Activated CD4-positive, CD25-positive, alpha-beta regulatory T cell treated with anti-CD3 and anti-CD28 coated beads, Interleukin-2, amount 50 U/mL, for 24 hours (primary cell): ENCODE results near the gene RPTOR.
A peak's percentile ranks its signal among the peaks of the same experiment; 100 is the strongest.

Experiments used
- ATAC-seq, 2 donors: fragments of 150-1000 bp; cut with Tn5 transposase; one replicate each; pipeline ENCODE4 v1.10.0; 2021; ENCODE audit warnings: mild to moderate bottlenecking in 1 of 2, moderate library complexity in 1 of 2

RPTOR gene

DNA sequence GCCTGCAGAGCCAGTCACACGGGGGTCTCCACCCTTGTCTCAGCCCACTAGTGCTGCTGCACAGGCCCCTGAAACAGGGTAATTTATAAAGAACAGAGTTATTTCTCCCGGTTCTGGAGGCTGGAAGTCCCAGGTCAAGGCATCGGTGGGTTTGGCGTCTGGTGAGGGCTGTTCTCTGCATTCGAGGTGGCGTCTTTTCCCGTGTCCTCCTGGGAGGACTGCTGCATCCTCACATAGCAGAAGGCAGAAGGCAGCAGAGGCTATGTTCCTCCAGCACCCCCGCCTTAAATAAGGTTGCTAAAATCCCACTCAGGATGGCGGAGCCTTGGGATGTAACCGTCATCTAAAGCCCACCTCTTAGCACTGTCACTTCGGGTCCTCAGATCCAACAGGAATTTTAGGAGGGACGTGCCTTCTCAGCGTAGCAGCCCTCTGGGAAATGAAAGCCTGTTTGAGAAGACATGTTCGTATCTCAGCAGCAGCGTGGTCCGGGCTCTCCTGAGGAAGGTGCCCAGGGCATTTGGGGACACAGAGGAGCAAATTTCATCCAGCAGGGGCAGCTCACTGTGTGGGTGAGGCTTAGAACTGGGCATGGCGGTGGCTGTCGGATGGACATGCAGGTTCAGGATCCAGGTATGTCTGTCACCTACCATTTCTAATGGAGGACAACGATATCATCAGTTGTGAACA, 225.4 kb downstream of the RPTOR start:
- ATAC-seq: no peak

DNA sequence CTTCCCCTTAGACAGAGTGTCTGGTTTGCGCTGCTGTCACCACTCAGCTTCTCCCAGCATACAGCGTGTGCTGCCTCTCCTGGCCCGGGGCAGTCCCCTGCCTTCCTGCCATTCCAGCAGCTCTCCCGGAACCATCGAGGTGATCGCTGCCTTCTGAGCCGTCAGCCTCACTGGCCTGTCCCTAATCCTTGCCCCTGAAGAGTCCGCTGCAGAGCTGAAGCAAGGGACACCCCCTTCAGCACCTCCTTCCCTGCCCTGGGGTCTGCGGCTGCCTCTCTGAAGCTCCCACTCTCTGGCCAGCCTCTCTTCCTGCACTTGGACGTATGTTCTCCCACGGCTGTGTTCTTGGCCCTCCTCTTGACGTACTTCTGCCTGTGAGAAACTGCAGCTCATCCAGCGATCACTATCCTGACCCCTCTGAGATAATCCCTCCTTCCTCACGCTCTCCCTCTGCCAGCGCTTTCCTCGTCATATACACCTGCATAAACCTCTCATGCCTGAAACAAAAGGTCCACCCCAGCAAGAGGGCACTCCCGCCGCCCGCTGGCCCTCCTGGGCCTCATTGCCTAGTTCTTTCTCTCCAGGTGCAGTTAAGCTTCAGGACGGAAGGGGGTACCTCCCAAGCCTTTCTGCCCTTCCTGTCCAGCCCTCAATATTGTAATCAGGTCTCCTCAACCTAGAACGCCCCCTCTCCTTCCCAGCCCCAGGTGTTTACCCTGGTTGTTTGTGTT, 226.4 kb downstream of the RPTOR start:
- ATAC-seq: no peak

DNA sequence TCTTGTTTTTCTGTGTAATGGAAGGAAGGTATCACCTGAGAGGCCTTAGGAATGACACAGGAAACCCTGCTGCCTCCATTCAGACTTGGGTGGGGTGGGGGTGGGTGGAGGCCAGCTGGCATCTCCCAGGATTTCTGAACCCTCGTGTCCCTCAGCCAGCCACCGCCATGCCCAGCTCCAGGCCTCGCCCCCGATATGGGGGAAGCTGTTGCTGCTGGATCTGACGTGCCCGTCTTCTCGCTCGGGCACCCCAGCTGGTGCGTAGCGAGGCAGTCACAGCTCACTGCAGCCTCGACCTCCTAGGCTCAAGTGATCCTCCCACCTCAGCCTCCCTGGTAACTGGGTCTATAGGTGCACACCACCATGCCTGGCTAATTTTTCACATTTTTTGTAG, 227.0 kb downstream of the RPTOR start:
- ATAC-seq: no peak

DNA sequence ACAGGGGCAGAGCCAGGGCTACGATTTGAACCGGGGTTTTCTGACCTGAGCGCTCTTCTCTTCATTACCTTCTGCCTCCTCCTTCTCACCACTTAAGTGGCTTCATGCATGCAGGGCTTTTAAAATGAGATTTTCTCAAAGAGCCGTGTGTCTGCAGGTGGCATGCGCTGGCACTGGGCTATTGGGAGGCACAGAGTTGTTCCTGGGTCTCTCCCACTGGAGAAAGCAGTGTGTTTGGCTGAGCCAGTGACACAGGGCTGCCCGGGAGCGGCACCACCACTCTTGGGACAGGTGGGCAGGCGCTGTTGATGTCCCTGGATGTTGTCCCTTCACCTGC, 228.2 kb downstream of the RPTOR start:
- ATAC-seq: no peak

DNA sequence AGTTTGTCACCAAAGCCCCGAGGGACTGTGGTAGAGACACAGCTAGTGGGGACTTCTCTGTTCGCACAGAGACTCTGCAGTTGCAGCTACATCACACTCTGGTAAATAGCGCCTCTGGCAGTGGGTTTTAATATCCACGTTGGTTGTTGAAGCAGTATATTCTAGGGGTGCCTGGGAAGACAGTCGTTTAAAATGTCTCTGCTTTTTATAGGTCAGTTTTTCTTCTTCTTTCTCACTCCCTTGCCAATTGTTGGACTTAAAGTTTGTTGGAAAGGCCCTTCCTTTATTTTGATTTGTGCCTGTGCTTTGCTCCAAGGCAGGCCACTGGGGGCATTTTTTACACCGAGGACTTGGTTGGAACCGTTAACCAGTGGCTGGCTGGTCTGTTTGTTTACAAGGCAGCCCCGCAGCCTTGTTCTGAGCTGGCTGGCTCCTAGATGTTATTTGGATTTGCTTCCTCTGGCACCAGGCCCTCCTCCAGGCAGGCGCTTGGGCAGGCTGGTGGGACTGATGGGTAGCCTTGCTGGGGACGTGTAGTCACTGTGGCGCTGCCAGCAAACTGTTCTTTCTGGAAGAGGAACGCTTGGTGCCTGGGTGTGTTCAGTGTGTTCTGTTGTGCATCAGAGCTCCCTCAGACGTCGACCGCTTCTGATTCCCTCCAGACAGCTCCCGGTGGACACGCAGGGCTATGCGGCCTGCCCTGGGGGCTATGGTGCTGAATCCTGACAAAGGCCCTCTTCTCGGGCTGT, 228.8 kb downstream of the RPTOR start:
- ATAC-seq: no peak

DNA sequence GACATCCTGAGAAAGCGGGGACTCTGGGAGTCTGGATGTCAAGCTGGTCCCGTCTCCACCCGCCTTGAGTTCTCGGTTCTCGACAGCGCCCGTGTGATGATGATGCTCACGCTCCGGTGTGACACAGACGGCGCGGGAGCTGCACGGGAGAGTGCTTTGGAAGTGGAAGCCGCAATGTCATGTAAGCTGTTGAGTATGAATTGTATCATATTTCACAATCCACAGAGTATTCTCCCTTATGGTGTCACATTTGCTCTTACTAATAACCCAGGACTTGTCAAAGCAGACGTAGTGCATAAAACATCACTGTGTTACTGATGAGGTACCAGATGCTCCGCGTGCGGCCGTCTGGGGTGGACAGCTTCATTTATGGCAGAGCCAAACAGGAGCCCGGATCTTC, 229.5 kb downstream of the RPTOR start:
- no peak for ATAC-seq

DNA sequence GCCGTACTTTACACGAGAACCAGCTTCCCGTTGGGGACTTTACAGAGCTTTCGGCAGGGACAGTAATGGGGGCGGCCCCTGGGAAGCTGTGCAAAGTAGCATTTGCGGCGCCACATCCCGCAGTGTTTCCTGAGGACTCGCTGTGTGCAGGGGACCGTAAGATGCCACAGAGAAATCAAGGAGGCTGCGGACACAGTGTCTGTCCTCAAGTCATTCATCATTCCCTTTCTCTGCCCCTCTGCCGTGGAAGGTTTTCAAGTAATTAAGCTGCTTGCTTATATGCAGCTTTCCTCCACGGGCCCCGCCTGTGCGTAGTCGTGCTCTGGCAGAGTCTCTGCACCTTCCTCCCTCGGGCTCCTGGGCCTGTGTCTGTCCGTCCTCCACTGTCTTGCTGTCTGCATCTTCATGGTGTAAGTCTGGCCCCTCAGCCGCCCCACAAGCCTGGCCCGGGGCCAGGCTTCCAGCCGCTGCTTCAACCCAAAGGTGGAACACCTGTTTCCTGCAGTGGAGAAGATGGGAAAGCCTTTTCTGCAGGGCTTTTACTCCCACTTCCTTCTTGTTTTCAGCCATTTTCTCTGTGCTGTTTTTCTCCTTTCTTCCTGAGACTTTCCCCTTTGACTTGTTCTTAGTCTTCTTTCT, 230.1 kb downstream of the RPTOR start:
- ATAC-seq: peak in 1 of 2 donors; percentile 38

DNA sequence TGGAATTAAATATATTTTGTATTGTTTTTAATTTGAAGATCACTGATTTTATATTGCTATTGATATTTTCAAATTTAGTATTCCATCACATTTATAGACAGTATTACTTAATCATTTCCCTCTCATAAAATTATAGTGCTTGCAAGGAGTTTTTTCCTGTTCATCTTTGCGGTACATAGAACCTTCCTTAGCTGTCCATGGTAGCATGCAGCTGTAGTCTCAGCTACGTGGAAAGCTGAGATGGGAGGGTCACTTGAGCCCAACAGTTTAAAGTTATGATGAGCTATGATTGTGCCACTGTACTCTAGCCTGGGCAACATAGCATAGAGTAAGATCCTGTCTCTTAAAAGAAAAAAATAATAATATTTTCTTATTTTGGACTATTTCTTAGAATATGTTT, 231.2 kb downstream of the RPTOR start:
- no peak for ATAC-seq

DNA sequence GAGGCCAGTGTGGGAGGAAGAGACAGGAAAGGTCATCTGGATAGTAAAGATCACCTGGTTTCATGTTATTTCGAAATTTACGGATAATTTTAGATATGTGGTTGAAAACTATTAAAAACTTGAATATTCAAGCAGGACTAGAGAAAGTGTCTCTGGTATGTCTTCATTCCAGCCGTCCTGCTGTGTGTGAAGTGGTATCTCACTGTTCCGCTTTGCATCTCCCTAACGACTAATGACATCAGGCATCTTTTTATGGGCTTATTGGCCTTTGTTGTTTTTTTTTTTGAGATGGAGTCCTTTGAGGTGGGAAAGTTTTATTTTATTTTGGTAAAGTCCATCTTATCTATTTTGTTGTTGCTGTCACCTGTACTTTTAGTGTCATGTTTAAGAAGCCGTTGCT, 232.6 kb downstream of the RPTOR start:
- ATAC-seq: no peak

DNA sequence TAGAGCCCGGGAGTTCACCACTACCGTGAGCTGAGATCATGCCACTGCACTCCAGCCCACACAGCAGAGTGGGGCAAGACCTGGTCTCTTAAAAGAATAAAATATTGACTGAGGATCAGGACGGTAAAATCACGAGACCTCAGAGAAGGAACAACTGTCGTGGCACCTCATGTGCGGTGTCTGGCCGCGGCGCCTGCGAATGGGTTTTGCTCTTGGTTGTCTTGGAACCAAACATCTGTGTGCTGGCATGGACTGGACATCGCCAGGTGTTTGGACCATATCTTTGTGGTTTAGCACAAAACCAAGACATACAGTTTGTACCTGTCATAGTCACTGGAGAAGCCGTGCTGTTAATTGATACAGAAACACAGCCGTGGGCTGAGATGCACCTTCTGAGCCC, 234.1 kb downstream of the RPTOR start:
- ATAC-seq: no peak

DNA sequence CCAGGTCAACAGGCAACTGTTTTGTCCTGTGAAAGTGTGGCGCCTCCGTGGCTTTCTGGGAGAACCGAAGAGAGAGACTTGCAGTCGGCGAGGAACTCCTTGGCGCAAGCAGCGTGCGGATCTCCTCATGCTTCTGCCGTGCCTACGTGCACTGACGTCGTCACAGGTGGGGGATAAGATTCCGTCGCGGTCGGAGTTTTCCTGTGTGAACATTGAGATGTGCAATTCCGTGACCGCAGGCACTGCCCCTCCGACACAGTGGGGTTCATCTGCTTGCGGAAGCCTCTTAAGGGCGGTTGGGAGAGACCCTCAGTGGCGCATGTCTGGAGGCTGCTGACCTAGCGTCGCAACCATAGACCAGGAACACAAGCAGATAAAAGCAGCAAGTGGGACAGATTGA, 234.7 kb downstream of the RPTOR start:
- ATAC-seq: no peak

DNA sequence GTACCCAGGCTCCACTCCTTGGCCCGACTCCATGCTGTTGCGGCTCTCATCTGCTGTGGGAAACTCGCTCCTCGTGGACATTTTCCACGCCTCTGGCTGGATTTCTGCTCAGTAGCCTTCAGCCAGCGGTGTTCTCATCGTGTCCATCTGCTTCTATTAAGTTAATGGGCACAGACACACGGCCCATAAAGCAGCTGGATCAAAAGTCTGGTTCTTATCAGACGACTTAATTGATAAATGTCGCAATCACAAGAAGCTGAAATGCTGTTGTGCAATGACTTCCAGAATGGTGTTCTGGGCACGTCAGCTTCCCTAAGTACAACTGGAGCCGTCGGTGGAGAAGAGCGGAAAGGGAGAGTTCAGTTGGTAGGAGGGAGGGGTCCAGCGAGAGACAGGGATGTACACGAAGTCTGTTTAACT, 235.3 kb downstream of the RPTOR start:
- ATAC-seq: no peak

DNA sequence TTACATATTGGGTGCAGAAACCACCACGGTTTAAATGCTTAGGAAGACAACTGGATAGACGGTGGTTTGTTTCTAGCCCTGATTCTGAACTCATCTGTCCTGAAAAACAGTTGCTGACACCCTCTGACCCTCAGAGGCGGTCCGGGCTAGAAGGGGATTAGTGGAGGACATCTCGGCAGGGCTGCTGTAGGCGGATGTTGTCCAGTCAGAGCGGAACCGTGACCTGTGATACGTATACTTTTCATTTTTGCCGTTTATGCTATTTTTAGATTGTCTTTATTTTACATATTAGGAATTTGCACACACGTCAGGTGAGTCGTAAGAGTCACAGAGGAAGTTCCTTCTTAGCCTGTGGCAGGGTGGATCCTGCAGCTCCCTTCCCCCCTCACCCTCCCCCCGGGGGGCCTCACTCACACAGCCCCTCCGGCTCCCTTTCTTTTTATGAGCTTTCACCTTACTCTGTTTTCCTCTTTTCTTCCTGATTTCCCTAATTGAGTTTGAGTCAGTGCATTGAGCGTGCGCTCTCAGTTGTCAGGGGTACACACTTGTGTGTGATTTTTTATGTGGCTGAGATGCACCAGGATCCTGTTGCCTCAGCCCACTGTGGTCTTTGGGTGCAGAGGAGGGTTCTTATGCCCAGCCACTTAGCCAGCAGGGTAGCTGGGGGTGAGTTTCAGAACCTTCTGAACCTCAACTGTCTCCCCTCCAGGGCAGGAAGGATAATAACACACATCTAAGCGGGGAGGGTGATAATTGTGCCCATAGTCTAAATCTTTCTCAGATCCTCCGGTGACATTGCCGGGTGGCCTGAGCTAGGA, 236.0 kb downstream of the RPTOR start:
- ATAC-seq: peak; percentile 84 to 86

DNA sequence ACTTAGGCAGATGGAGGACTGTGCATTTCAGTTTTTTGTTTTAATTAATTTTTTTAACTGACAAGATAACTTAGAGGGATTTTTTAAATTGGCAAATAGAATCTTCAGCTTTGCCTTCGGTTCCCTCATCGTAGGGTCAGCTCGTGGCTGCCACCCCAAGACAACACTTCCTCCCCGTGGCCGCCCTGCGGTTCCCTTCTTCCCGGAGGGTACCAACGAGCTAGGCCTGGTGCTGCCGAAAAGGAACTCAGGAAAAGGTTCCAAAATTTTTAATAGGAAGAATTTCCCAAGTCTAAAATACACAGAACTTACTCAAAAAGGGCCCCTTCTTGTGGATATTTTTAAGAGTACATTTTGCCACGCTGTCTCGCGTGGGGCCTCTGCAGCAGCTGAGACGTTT, 236.6 kb downstream of the RPTOR start:
- ATAC-seq: no peak

DNA sequence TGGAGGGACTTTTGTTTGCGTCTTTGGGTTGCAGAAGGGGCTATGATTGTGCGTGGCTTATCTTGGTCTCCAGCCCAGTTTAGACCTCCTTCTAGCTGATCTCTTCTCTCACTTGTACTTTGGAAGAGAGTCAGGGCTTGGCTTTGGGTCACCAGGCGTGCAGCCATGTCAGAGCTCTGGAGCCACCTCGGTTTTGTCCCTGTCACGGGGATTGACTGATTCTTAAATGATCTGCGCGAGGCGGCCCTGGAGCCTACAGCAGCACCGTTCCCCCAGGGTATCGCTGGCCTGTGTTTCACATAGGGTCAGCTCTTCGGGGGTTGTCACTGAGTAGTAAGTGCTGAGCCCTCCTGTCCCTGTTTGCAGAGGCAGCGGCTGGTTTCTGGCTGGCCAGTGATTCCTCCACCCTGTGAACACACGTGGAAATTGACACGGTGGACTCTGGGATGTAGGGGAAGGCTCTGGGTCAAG, 237.2 kb downstream of the RPTOR start:
- no peak for ATAC-seq

DNA sequence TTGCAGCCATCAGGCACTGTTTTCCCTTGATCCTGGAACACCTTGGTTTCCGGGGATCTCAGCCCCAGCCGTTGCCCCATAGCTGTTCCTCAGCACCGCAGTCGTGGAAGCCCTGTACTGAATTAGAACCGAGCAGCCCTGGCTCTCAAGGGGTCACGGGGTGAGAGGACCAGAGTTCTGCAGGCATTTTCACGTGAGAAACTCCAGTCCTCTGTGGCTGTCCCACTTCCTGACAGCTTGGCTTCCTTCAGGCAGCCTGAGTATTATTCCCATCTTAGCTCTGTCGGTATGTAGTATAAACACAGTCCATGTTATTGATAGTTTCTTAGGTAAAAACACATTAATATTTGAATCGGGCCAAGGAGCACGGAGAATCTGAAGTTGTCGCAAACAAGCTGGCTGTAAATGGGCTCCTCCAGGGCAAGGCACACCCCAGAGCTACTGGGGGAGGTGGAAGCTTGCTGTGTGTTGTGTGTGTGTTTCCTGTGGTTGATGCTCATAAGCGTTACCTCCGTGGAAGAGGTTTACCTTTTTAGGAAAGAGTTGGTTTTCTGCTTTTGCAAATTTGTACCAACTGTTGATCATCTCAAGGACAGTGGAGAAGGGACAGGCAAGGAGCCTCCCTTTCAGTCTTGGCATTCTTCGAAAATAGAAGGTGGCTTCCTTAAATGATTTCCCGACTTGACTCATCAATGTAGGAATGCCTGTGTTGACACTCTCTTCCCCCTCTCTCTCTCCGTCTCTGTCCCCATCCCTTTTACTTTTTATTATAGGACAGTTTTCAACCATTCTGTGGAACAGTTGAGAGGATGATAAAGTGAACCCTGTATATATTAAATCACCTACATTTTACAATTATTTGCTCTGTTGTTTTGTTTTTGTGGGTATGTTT, 238.1 kb downstream of the RPTOR start:
- ATAC-seq: no peak

DNA sequence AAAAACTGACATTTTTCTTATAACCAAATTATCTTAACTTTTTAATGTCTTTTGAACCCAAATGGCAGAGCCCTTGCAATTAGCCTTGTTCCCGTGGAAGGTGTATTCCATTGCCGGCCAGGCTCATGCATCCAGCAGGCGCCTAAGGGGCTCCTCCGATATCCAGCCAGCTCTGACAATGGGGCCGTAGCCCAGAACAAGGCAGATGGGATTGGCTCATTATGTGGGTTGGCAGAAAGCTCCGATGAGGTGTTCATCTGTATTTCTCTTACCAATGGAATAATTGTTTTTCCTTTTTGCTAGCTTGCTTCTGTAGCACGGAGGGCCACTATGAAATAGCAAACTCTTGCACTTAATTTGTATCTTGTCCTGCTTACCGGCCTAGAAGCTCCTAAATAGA, 238.8 kb downstream of the RPTOR start:
- no peak for ATAC-seq

DNA sequence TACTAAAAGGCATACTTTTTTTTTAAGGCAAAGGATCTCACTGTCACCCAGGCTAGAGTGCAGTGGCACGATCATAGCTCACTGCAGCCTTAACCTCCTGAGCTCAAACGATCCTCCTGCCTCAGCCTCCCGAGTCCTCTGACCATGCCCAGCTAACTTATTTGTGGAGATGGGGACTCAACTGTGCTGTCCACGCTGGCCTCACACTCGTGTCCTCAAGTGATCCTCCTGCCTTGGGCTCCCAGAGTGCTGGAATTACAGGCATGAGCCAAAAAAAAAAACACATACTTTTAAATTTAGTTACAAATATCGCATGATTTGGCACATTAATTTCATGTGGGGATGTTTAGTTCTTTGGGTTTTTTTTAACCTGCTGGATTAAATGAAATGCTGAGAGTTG, 239.3 kb downstream of the RPTOR start:
- no peak for ATAC-seq

DNA sequence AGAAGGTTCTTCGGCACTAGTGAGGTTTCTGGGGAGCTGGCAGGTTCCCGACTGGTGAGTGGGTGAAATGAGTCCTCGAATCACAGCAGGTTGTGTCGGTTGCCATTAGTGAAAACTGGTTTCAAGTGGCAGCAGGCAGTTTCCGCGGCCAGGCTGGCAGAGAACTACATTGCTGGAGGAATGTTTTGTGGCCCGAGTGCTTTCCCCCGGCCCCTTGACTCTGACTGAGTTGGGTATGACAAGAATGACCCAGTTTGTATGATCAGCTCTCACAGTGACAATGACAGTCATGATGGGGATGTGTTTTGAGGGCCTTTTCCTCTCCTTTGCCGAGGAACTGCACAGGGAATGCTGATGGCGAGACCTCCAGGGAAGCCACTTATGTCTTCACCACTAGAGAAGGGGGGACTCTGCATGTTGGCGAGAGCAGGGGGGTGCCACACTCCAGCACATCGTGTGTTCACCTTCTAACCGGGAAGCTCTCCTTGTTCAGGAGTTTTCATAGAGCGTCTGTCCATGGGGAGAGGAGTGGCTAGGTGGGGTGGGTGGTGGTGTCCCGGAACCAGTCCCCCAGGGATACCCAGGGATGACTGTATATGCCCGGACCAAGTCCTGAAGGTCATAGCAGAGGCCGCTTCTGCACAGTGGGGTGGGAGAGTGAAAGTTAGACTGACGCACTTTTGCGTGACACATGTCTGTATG, 241.0 kb downstream of the RPTOR start:
- ATAC-seq: no peak

DNA sequence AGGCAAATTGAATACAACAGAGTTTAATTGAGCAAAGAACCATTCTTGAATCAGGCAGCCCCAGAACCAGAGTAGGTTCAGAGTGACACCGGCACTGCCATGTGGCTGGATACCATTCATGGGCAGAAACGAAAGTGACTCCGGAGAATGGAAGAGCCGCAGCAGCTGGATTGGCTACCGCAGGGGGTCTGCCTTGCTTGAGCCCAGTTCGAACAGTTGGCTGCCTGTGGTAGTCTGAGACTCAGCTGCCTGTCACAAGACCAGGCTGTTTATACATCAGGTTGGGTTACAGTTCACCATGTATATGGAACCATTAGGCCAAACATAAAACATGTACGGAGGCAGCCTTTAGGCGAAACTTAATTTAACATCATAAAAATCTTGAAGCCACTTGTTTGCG, 241.8 kb downstream of the RPTOR start:
- ATAC-seq: no peak

DNA sequence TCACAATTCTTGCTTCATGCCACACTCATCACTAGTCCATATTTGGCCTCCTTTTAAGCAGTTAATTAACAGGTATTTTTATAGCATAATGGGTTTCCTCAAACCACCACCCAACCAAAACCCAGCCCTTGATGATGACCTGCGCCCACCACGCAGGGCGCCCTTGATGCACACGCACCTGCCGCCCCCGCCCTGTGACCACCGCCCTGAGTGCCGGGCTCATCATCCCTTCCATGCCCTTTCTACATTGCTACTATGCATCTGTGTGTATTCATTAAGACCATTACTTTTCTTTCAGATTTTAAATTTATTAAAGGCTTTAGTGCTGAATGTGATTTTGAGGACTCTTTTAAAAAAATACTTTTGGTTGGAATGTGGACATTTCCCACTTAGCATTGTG, 242.2 kb downstream of the RPTOR start:
- no peak for ATAC-seq
